ENCODE measurements around the gene OR4F6. TPM values are rescaled to one million over a fixed set of nuclear protein-coding genes. Genes with fewer than 3 reads are reported as not detected.

The OR4F6 gene
- total RNA-seq, 1 experiment from 2014 or later, result not detected

DNA sequence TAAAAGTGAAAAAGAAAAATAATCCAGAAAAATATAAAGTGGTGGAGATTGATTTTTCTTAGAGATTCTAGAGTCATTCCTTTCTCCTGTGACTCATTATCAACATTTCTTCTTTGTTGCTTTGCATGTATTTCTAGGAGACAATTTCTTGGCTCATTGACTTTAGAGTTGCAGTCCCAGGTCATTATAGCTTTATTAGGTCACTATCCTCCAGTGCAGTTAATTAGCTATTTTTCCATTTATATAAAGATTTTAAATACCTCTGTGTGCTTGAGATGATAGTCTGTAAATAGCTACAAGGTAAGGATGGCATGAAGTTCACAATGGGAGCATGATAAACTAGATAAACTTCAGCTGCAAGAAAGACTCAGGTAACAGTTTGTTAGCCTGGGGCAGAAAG is 8.6 kb downstream of the OR4F6 start, which contains the start of gene OR4F15:
TSS of gene OR4F15 (plus strand) at position 301 of the 400 bp plus-strand sequence. CDS start 5,985 bp downstream, outside the sequence.
- no peaks in the 10 kb centered on the region for H4K20me1 ChIP-seq (ENCODE audit: control insufficient read depth, insufficient read depth, insufficient read length)
- no peaks in the 10 kb centered on the region for H3K23me2 ChIP-seq (ENCODE audit: insufficient read length, low read depth, low read length, poor library complexity, severe bottlenecking)
- H3T11ph ChIP-seq (ENCODE audit: low read length), result no peak within 1 kb of the TSS
- H3K27me3 ChIP-seq (ENCODE audit: insufficient read depth, low read length), result no peaks in the 10 kb centered on the region
- H3K79me1 ChIP-seq (ENCODE audit: insufficient read depth, low read depth, low read length, poor library complexity, severe bottlenecking), result no peaks in the 10 kb centered on the region
- H2AK5ac ChIP-seq (ENCODE audit: insufficient read length, low read length), result no peak within 1 kb of the TSS
- H3K56ac ChIP-seq (ENCODE audit: insufficient read length, low read depth, low read length), result no peak within 1 kb of the TSS
- H4K8ac ChIP-seq (replicated peaks; ENCODE audit: insufficient read length, low read depth, low read length), result no peak within 1 kb of the TSS
- no peak for DNase-seq
- no peak within 1 kb of the TSS for H2BK15ac ChIP-seq (ENCODE audit: low read depth, low read length)
- H3K4me1 ChIP-seq (ENCODE audit: insufficient read depth, low read length), result no peaks in the 10 kb centered on the region; the same call in 1 of the 2 replicates
- Mint-ChIP-seq H3K4me3 (no peak within 1 kb of the TSS), H3K9me3 (no peaks in the 10 kb centered on the region; a peak in 1 of 5 replicates), H3K27me3 (ENCODE audit: low read depth) (peaks cover 18% of the 10 kb centered on the region), H3K4me1 (no peaks in the 10 kb centered on the region; a peak in 1 of 4 replicates), H3K27ac (no peak within 1 kb of the TSS), H3K36me3 (ENCODE audit: insufficient read depth in 1 of 3, low read depth in 3 of 3) (no peaks in the 10 kb centered on the region)
- no peak within 1 kb of the TSS for H2BK120ac ChIP-seq (ENCODE audit: low read depth, low read length, poor library complexity, severe bottlenecking)
- no peak within 1 kb of the TSS for H2BK5ac ChIP-seq (ENCODE audit: insufficient read length, low read length)
- H4K5ac ChIP-seq (ENCODE audit: insufficient read length, low read depth, low read length), result no peak within 1 kb of the TSS
- H3K9me3 ChIP-seq (ENCODE audit: control insufficient read depth, low read depth, low read length), result no peaks in the 10 kb centered on the region
- no peak within 1 kb of the TSS for H2BK20ac ChIP-seq (ENCODE audit: low read depth, low read length, poor library complexity, severe bottlenecking)
- no peak within 1 kb of the TSS for H4K91ac ChIP-seq (ENCODE audit: insufficient read length, low read depth, low read length)
- no peak within 1 kb of the TSS for H3K4me2 ChIP-seq (ENCODE audit: insufficient read depth, insufficient read length, low read length)
- no peak within 1 kb of the TSS for H3K23ac ChIP-seq (ENCODE audit: insufficient read length, low read depth, low read length)
- no peak within 1 kb of the TSS for H2AFZ ChIP-seq (ENCODE audit: low read length)
- H3K9ac ChIP-seq (ENCODE audit: extremely low read depth, insufficient read length, low read length), result no peak within 1 kb of the TSS
- no peak within 1 kb of the TSS for H3K18ac ChIP-seq (ENCODE audit: insufficient read length, low read depth, low read length)
- H3K14ac ChIP-seq (ENCODE audit: insufficient read depth, low read length), result no peak within 1 kb of the TSS
- no peaks in the 10 kb centered on the region for H3K79me2 ChIP-seq (ENCODE audit: insufficient read depth, low read length)
- TF ChIP-seq, protein P1, sequence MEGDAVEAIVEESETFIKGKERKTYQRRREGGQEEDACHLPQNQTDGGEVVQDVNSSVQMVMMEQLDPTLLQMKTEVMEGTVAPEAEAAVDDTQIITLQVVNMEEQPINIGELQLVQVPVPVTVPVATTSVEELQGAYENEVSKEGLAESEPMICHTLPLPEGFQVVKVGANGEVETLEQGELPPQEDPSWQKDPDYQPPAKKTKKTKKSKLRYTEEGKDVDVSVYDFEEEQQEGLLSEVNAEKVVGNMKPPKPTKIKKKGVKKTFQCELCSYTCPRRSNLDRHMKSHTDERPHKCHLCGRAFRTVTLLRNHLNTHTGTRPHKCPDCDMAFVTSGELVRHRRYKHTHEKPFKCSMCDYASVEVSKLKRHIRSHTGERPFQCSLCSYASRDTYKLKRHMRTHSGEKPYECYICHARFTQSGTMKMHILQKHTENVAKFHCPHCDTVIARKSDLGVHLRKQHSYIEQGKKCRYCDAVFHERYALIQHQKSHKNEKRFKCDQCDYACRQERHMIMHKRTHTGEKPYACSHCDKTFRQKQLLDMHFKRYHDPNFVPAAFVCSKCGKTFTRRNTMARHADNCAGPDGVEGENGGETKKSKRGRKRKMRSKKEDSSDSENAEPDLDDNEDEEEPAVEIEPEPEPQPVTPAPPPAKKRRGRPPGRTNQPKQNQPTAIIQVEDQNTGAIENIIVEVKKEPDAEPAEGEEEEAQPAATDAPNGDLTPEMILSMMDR (conservative IDR thresholded peaks at IDR 0.05), result no peak
- no peak within 1 kb of the TSS for H2BK12ac ChIP-seq (ENCODE audit: insufficient read length, low read depth, low read length)
- H3K27ac ChIP-seq (ENCODE audit: insufficient read length, low read depth, low read length), result no peak within 1 kb of the TSS
- no peak within 1 kb of the TSS for H3K4ac ChIP-seq (ENCODE audit: low read depth, low read length)
